ENCODE measurements around the gene HDAC11.
A peak's percentile ranks its signal among the peaks of the same experiment; 100 is the strongest.

HDAC11 gene

GRCh38 chr3:13528217-13528867 lies 48.2 kb downstream of the HDAC11 start:
- DNase-seq, result no peak

- DNase-seq, result no peak
Measured at GRCh38 chr3:13529196-13530112, 49.3 kb downstream of the HDAC11 start.

- DNase-seq, result no peak
Measured at GRCh38 chr3:13530241-13531009, 50.3 kb downstream of the HDAC11 start.

- DNase-seq, result no peak
Measured at GRCh38 chr3:13532085-13532484, 52.0 kb downstream of the HDAC11 start.

GRCh38 chr3:13532631-13533030 lies 52.5 kb downstream of the HDAC11 start:
- DNase-seq, result no peak

- no peak for DNase-seq
Measured at GRCh38 chr3:13533885-13534301, 53.8 kb downstream of the HDAC11 start.

GRCh38 chr3:13535526-13535875 lies 55.4 kb downstream of the HDAC11 start:
- DNase-seq, result no peak

- DNase-seq, result no peak
Measured at GRCh38 chr3:13535905-13536304, 55.8 kb downstream of the HDAC11 start.

- DNase-seq, result no peak
Measured at GRCh38 chr3:13536432-13536831, 56.3 kb downstream of the HDAC11 start.

GRCh38 chr3:13536832-13537231 lies 56.7 kb downstream of the HDAC11 start:
- DNase-seq, result no peak

- no peak for DNase-seq
Measured at GRCh38 chr3:13537244-13537908, 57.3 kb downstream of the HDAC11 start.

GRCh38 chr3:13537909-13538296 lies 57.8 kb downstream of the HDAC11 start:
- DNase-seq, result no peak

- no peak for DNase-seq
Measured at GRCh38 chr3:13538520-13539291, 58.6 kb downstream of the HDAC11 start.

- DNase-seq, result no peak
Measured at GRCh38 chr3:13539292-13539638, 59.2 kb downstream of the HDAC11 start.

GRCh38 chr3:13539671-13540070 lies 59.6 kb downstream of the HDAC11 start:
- no peak for DNase-seq

- no peak for DNase-seq
Measured at GRCh38 chr3:13540297-13540995, 60.3 kb downstream of the HDAC11 start.

GRCh38 chr3:13541691-13542090 lies 61.6 kb downstream of the HDAC11 start:
- DNase-seq, result no peak

- DNase-seq, result no peak
Measured at GRCh38 chr3:13542142-13542541, 62.0 kb downstream of the HDAC11 start.

- DNase-seq, result no peak
Measured at GRCh38 chr3:13543253-13543652, 63.1 kb downstream of the HDAC11 start.

- peak; percentile 69 for DNase-seq
Measured at GRCh38 chr3:13544293-13544831, 64.3 kb downstream of the HDAC11 start.

- no peak for DNase-seq
Measured at GRCh38 chr3:13544951-13545651, 65.0 kb downstream of the HDAC11 start.
